Measurements from ENCODE around the gene OCIAD2. TPM values are rescaled to one million over a fixed set of nuclear protein-coding genes. Genes with fewer than 3 reads are reported as not detected.

OCIAD2 gene, protein sequence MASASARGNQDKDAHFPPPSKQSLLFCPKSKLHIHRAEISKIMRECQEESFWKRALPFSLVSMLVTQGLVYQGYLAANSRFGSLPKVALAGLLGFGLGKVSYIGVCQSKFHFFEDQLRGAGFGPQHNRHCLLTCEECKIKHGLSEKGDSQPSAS
- total RNA-seq, result 32.6 and 39.1 TPM in 2 replicates
- polyA plus RNA-seq, result 160 and 178 TPM in 2 replicates

GRCh38 chr4:48906206-48907173 is at the start of gene OCIAD2:
TSS of gene OCIAD2 (minus strand) at chr4:48906774. CDS start at chr4:48904549, 2,225 bp downstream.
- WGBS (ENCODE audit: low lambda C conversion rate, missing lambda C conversion rate), result 18% methylated on average over 30 of the region's 65 CpGs
- peaks cover 20% of the 10 kb centered on the region for H3K79me2 ChIP-seq
- peak; percentile 84 for DNase-seq (ENCODE audit: low spot score)
- H3K9me2 ChIP-seq (replicated peaks; ENCODE audit: insufficient read depth), result no peaks in the 10 kb centered on the region
- H4K20me1 ChIP-seq (ENCODE audit: insufficient read depth, poor library complexity, severe bottlenecking), result no peaks in the 10 kb centered on the region
- peak within 1 kb of the TSS; percentile 77 for H3K27ac ChIP-seq
- no peaks in the 10 kb centered on the region for H3K36me3 ChIP-seq (replicated peaks; ENCODE audit: insufficient read depth, low read depth)
- no peak for TF ChIP-seq EZH2 (IDR thresholded peaks at IDR 0.05; ENCODE audit: borderline replicate concordance)
- peak; percentile 24 for TF ChIP-seq CTCF (IDR thresholded peaks at IDR 0.05; ENCODE audit: poor library complexity)
- H3K27me3 ChIP-seq, result no peaks in the 10 kb centered on the region
- no peaks in the 10 kb centered on the region for H3K9me3 ChIP-seq (ENCODE audit: low read depth)
- peak within 1 kb of the TSS; percentile 99 for H3K4me3 ChIP-seq
- peak within 1 kb of the TSS; percentile 86 for H2AFZ ChIP-seq
- peaks cover 8% of the 10 kb centered on the region for H3K4me1 ChIP-seq (ENCODE audit: insufficient read depth)
- peak within 1 kb of the TSS; percentile 97 for H3K4me2 ChIP-seq

DNA sequence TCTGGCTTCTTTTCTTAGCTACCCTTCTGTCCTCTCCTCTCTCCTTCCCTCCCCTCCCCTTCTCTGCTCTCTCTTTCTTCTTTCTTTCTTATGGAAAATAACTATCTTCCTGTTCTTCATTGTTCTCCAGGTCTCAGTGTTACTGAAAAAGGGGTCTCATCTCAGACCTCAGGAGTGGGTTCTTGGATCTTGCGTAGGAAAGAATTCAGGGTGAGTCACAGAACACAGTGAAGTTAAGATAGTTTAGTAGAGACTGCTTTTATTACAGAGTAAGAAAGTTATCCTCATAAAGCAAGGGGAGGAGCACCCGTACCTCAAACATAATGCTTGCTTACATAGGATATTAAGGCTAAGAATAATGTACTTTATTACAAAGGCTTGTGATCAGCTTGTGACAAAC is 47.7 kb upstream of the OCIAD2 start:
- H3K4me2 ChIP-seq, result peak overlapping the region; percentile 28
- 54% methylated on average over 2 of the region's 2 CpGs for WGBS (ENCODE audit: low lambda C conversion rate, missing lambda C conversion rate)
- no peak for TF ChIP-seq EZH2 (IDR thresholded peaks at IDR 0.05; ENCODE audit: borderline replicate concordance)
- TF ChIP-seq EZH2phosphoT487 (IDR thresholded peaks at IDR 0.05; ENCODE audit: low read depth, severe bottlenecking, unreplicated experiment), result no peak
- TF ChIP-seq CTCF (IDR thresholded peaks at IDR 0.05; ENCODE audit: poor library complexity), result no peak

GRCh38 chr4:48949518-48950219 is 43.1 kb upstream of the OCIAD2 start:
- peak overlapping the region; percentile 52 for H3K27ac ChIP-seq

More for the DNA sequence above, 47.7 kb upstream of the OCIAD2 start:
- Histone ChIP-seq H3K4me1 (ENCODE audit: insufficient read depth) (no peaks in the 10 kb centered on the region), H3K27me3 (no peaks in the 10 kb centered on the region), H3K36me3 (replicated peaks; ENCODE audit: insufficient read depth, low read depth) (no peaks in the 10 kb centered on the region), H3K79me2 (no peaks in the 10 kb centered on the region), H4K20me1 (ENCODE audit: insufficient read depth, poor library complexity, severe bottlenecking) (no peaks in the 10 kb centered on the region), H3K4me3 (no peak overlapping the region), H3K9me3 (ENCODE audit: low read depth) (no peaks in the 10 kb centered on the region), H2AFZ (no peak overlapping the region), H3K27ac (peak overlapping the region; percentile 81), H3K9me2 (replicated peaks; ENCODE audit: insufficient read depth) (no peaks in the 10 kb centered on the region)
- DNase-seq (ENCODE audit: low spot score), result no peak

More at GRCh38 chr4:48949518-48950219, 43.1 kb upstream of the OCIAD2 start:
- Histone ChIP-seq H3K9me3 (ENCODE audit: low read depth) (no peaks in the 10 kb centered on the region), H3K4me3 (no peak overlapping the region), H3K79me2 (no peaks in the 10 kb centered on the region), H2AFZ (no peak overlapping the region), H3K36me3 (replicated peaks; ENCODE audit: insufficient read depth, low read depth) (no peaks in the 10 kb centered on the region), H4K20me1 (ENCODE audit: insufficient read depth, poor library complexity, severe bottlenecking) (no peaks in the 10 kb centered on the region), H3K9me2 (replicated peaks; ENCODE audit: insufficient read depth) (no peaks in the 10 kb centered on the region), H3K4me2 (no peak overlapping the region), H3K4me1 (ENCODE audit: insufficient read depth) (no peaks in the 10 kb centered on the region), H3K27me3 (no peaks in the 10 kb centered on the region)
- no peak for TF ChIP-seq EZH2phosphoT487 (IDR thresholded peaks at IDR 0.05; ENCODE audit: low read depth, severe bottlenecking, unreplicated experiment)
- TF ChIP-seq CTCF (IDR thresholded peaks at IDR 0.05; ENCODE audit: poor library complexity), result no peak
- TF ChIP-seq EZH2 (IDR thresholded peaks at IDR 0.05; ENCODE audit: borderline replicate concordance), result no peak
- 64% methylated on average over 4 of the region's 4 CpGs for WGBS (ENCODE audit: low lambda C conversion rate, missing lambda C conversion rate)
- DNase-seq (ENCODE audit: low spot score), result no peak
